SK-N-SH treated with all-trans-retinoic acid at 6 μM for 48 hours (cell line): ENCODE data around the gene NLRP5.

Source experiments
- ATAC-seq: fragments of 200-7000 bp; cut with Tn5 transposase; 3 replicates; pipeline ENCODE4 v1.9.1; 2020; ENCODE audit warnings: mild to moderate bottlenecking, moderate library complexity
- ARNTL ChIP-seq: fragments of 450-650 bp; formaldehyde crosslinking; IDR thresholded peaks from 2 replicates; pipeline ENCODE4 v1.5.0; 2020; ENCODE audit warnings: low read depth, mild to moderate bottlenecking, moderate library complexity, borderline replicate concordance
- BACH2 ChIP-seq: fragments of 250-450 bp; sonication (Bioruptor Pico); IDR thresholded peaks from 2 replicates; pipeline ENCODE4 v1.9.0; 2021; ENCODE audit warnings: mild to moderate bottlenecking, borderline replicate concordance
- CSDC2 ChIP-seq: fragments of 250-450 bp; sonication (Bioruptor Pico); IDR thresholded peaks from 2 replicates; pipeline ENCODE4 v1.5.0; 2020; ENCODE audit warnings: mild to moderate bottlenecking, moderate library complexity
- ESRRG ChIP-seq: fragments of 250-450 bp; sonication (Bioruptor Pico); IDR thresholded peaks from 2 replicates; pipeline ENCODE4 v1.6.1; 2021; ENCODE audit warnings: mild to moderate bottlenecking
- GLIS3 ChIP-seq: fragments of 250-450 bp; sonication (Bioruptor Pico); IDR thresholded peaks from 2 replicates; pipeline ENCODE4 v1.5.0; 2020; ENCODE audit warnings: mild to moderate bottlenecking, moderate library complexity
- ISL1 ChIP-seq: fragments of 250-450 bp; sonication (Bioruptor Pico); IDR thresholded peaks from 2 replicates; pipeline ENCODE4 v2.1.2; 2022; ENCODE audit warnings: mild to moderate bottlenecking, moderate library complexity
- PATZ1 ChIP-seq: fragments of 250-450 bp; sonication (Bioruptor Pico); IDR thresholded peaks from 2 replicates; pipeline ENCODE4 v1.8.0; 2020; ENCODE audit warnings: mild to moderate bottlenecking, moderate library complexity, borderline replicate concordance
- PPARA ChIP-seq: fragments of 250-450 bp; sonication (Bioruptor Pico); IDR thresholded peaks from 2 replicates; pipeline ENCODE4 v1.5.0; 2020; ENCODE audit warnings: mild to moderate bottlenecking, borderline replicate concordance
- RARB ChIP-seq: fragments of 250-450 bp; sonication (Bioruptor Pico); IDR thresholded peaks from 2 replicates; pipeline ENCODE4 v1.8.0; 2021; ENCODE audit warnings: mild to moderate bottlenecking, moderate library complexity
- SNAI2 ChIP-seq: fragments of 250-450 bp; sonication (Bioruptor Pico); IDR thresholded peaks from 2 replicates; pipeline ENCODE4 v1.5.0; 2020; ENCODE audit warnings: mild to moderate bottlenecking, moderate library complexity
- TCF4 ChIP-seq: fragments of 250-450 bp; sonication (Bioruptor Pico); IDR thresholded peaks from 2 replicates; pipeline ENCODE4 v1.8.0; 2021; ENCODE audit warnings: mild to moderate bottlenecking, moderate library complexity, borderline replicate concordance
- TOX ChIP-seq: fragments of 250-450 bp; sonication (Bioruptor Pico); IDR thresholded peaks from 2 replicates; pipeline ENCODE4 v1.8.0; 2021; ENCODE audit warnings: mild to moderate bottlenecking, moderate library complexity, borderline replicate concordance
- ZC3H10 ChIP-seq: fragments of 250-450 bp; sonication (Bioruptor Pico); IDR thresholded peaks from 2 replicates; pipeline ENCODE4 v1.5.1; 2021; ENCODE audit warnings: mild to moderate bottlenecking, moderate library complexity
- ZFP3 ChIP-seq: fragments of 250-450 bp; sonication (Bioruptor Pico); IDR thresholded peaks from 2 replicates; pipeline ENCODE4 v1.5.0; 2020; ENCODE audit warnings: mild to moderate bottlenecking, moderate library complexity
- ZFP30 ChIP-seq: fragments of 450-650 bp; formaldehyde crosslinking; IDR thresholded peaks from 2 replicates; pipeline ENCODE4 v1.5.0; 2022; ENCODE audit warnings: mild to moderate bottlenecking, moderate library complexity
- ZNF565 ChIP-seq: fragments of 450-650 bp; formaldehyde crosslinking; conservative IDR thresholded peaks from 2 replicates; pipeline ENCODE4 v1.5.0; 2020; ENCODE audit warnings: low read depth, mild to moderate bottlenecking, moderate library complexity
- ZNF70 ChIP-seq: fragments of 450-650 bp; formaldehyde crosslinking; IDR thresholded peaks from 2 replicates; pipeline ENCODE4 v1.5.0; 2020; ENCODE audit warnings: mild to moderate bottlenecking, moderate library complexity
- ZNF8 ChIP-seq: fragments of 450-650 bp; formaldehyde crosslinking; IDR thresholded peaks from 2 replicates; pipeline ENCODE4 v1.5.0; 2020; ENCODE audit warnings: mild to moderate bottlenecking, moderate library complexity
- TF ChIP-seq, protein P1 (sequence below): fragments of 250-450 bp; sonication (Bioruptor Pico); IDR thresholded peaks from 2 replicates; pipeline ENCODE4 v1.8.0; 2021; ENCODE audit warnings: low read depth, mild to moderate bottlenecking, moderate library complexity, borderline replicate concordance
- TF ChIP-seq, protein P2 (sequence below): fragments of 250-450 bp; sonication (Bioruptor Pico); IDR thresholded peaks from 2 replicates; pipeline ENCODE4 v1.5.0; 2020; ENCODE audit warnings: mild to moderate bottlenecking, moderate library complexity

Gene NLRP5

GRCh38 chr19:56087647-56088496, 101.3 kb downstream of the NLRP5 start:
- TF ChIP-seq TCF4 (no peak), ZFP3 (no peak), PPARA (CRISPR knock-in tag) (no peak), PATZ1 (no peak), RARB (CRISPR knock-in tag) (no peak), BACH2 (CRISPR knock-in tag) (no peak), SNAI2 (CRISPR knock-in tag) (no peak), GLIS3 (CRISPR knock-in tag) (no peak), CSDC2 (CRISPR knock-in tag) (no peak), ISL1 (CRISPR knock-in tag) (no peak), ZC3H10 (CRISPR knock-in tag) (no peak), ZNF70 (CRISPR knock-in tag) (no peak)
- TF ChIP-seq, protein P1, sequence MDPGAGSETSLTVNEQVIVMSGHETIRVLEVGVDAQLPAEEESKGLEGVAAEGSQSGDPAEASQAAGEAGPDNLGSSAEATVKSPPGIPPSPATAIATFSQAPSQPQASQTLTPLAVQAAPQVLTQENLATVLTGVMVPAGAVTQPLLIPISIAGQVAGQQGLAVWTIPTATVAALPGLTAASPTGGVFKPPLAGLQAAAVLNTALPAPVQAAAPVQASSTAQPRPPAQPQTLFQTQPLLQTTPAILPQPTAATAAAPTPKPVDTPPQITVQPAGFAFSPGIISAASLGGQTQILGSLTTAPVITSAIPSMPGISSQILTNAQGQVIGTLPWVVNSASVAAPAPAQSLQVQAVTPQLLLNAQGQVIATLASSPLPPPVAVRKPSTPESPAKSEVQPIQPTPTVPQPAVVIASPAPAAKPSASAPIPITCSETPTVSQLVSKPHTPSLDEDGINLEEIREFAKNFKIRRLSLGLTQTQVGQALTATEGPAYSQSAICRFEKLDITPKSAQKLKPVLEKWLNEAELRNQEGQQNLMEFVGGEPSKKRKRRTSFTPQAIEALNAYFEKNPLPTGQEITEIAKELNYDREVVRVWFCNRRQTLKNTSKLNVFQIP (CRISPR knock-in tag), result no peak
- TF ChIP-seq, all 23 proteins: peak for 0

GRCh38 chr19:56088497-56089215, 102.1 kb downstream of the NLRP5 start:
- TF ChIP-seq, protein P1 (CRISPR knock-in tag), result no peak
- TF ChIP-seq, protein P2, sequence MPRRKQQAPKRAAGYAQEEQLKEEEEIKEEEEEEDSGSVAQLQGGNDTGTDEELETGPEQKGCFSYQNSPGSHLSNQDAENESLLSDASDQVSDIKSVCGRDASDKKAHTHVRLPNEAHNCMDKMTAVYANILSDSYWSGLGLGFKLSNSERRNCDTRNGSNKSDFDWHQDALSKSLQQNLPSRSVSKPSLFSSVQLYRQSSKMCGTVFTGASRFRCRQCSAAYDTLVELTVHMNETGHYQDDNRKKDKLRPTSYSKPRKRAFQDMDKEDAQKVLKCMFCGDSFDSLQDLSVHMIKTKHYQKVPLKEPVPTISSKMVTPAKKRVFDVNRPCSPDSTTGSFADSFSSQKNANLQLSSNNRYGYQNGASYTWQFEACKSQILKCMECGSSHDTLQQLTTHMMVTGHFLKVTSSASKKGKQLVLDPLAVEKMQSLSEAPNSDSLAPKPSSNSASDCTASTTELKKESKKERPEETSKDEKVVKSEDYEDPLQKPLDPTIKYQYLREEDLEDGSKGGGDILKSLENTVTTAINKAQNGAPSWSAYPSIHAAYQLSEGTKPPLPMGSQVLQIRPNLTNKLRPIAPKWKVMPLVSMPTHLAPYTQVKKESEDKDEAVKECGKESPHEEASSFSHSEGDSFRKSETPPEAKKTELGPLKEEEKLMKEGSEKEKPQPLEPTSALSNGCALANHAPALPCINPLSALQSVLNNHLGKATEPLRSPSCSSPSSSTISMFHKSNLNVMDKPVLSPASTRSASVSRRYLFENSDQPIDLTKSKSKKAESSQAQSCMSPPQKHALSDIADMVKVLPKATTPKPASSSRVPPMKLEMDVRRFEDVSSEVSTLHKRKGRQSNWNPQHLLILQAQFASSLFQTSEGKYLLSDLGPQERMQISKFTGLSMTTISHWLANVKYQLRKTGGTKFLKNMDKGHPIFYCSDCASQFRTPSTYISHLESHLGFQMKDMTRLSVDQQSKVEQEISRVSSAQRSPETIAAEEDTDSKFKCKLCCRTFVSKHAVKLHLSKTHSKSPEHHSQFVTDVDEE (CRISPR knock-in tag), result no peak
- TF ChIP-seq ESRRG, result no peak
- no peak for TF ChIP-seq ZNF8 (CRISPR knock-in tag)
- no peak for TF ChIP-seq PATZ1
- no peak for TF ChIP-seq ZFP30 (CRISPR knock-in tag)
- TF ChIP-seq ZNF70 (CRISPR knock-in tag), result no peak
- no peak for TF ChIP-seq RARB (CRISPR knock-in tag)
- ATAC-seq, result no peak

More at GRCh38 chr19:56087647-56088496, 101.3 kb downstream of the NLRP5 start:
- no peak for ATAC-seq

- no peak for ATAC-seq
- no peak for TF ChIP-seq ZNF70 (CRISPR knock-in tag)
- TF ChIP-seq GLIS3 (CRISPR knock-in tag), result no peak
- no peak for TF ChIP-seq ZFP30 (CRISPR knock-in tag)
- TF ChIP-seq TOX (CRISPR knock-in tag), result no peak
- TF ChIP-seq ZNF565 (CRISPR knock-in tag), result no peak
- TF ChIP-seq ZFP3, result no peak
- no peak for TF ChIP-seq ARNTL (CRISPR knock-in tag)
- TF ChIP-seq SNAI2 (CRISPR knock-in tag), result no peak
- no peak for TF ChIP-seq BACH2 (CRISPR knock-in tag)
- TF ChIP-seq, protein P1 (CRISPR knock-in tag), result no peak
- TF ChIP-seq PATZ1, result no peak
Measured at GRCh38 chr19:56089344-56089743, 102.8 kb downstream of the NLRP5 start.
